Endothelial cell (in vitro differentiated cells): ENCODE data around the gene PIM3. TPM values are rescaled to one million over a fixed set of nuclear protein-coding genes. Genes with fewer than 3 reads are reported as not detected.
A peak's percentile ranks its signal among the peaks of the same experiment; 100 is the strongest.

Experiments used
- DNase-seq: peaks from one replicate; pipeline ENCODE4 v3.0.0; 2021; ENCODE audit warnings: low spot score
- H3K27ac Mint-ChIP-seq: one replicate; pipeline ENCODE4 v1.8.0; 2021; ENCODE audit warnings: mixed read lengths, inconsistent platforms; ENCODE audit not compliant: unreplicated experiment
- H3K27me3 Mint-ChIP-seq: one replicate; pipeline ENCODE4 v1.8.0; 2021; ENCODE audit warnings: mild to moderate bottlenecking, moderate library complexity, mixed read lengths, inconsistent platforms; ENCODE audit not compliant: unreplicated experiment
- H3K36me3 Mint-ChIP-seq: one replicate; pipeline ENCODE4 v1.8.0; 2021; ENCODE audit warnings: mild to moderate bottlenecking, low read depth, mixed read lengths, inconsistent platforms; ENCODE audit not compliant: unreplicated experiment
- H3K4me1 Mint-ChIP-seq: one replicate; pipeline ENCODE4 v1.8.0; 2021; ENCODE audit warnings: mild to moderate bottlenecking, mixed read lengths, inconsistent platforms; ENCODE audit not compliant: unreplicated experiment
- H3K4me3 Mint-ChIP-seq: one replicate; pipeline ENCODE4 v1.8.0; 2021; ENCODE audit warnings: mild to moderate bottlenecking, mixed read lengths, inconsistent platforms; ENCODE audit not compliant: unreplicated experiment
- H3K9me3 Mint-ChIP-seq: one replicate; pipeline ENCODE4 v1.8.0; 2021; ENCODE audit warnings: mixed read lengths, inconsistent platforms; ENCODE audit not compliant: unreplicated experiment
- microRNA-seq: library from miRNA; unstranded; fragments of <30 nt; microRNA quantifications from one replicate; pipeline ENCODE4, GENCODE V29; 2020; ENCODE audit not compliant: unreplicated experiment
- total RNA-seq: library from RNA; stranded (reverse); fragmentation: NEBNext Ultra II Directional; extraction: Animal tissue kit (Norgen Biotek cat#: 25700); gene quantifications from one replicate; pipeline ENCODE4 v1.2.1, GENCODE V29; 2021; ENCODE audit not compliant: unreplicated experiment
- TF ChIP-seq, protein P1 (sequence below): fragments of 200-600 bp; sonication (generic); IDR thresholded peaks from one replicate; pipeline ENCODE4 v1.5.0; 2021; ENCODE audit warnings: antibody characterized with exemption; ENCODE audit not compliant: unreplicated experiment

PIM3 gene
- total RNA-seq, 1 donor from 2014 or later, result 112 TPM

GRCh38 chr22:50009765-50010675 is 49.4 kb downstream of the PIM3 start:
- TF ChIP-seq, protein P1, sequence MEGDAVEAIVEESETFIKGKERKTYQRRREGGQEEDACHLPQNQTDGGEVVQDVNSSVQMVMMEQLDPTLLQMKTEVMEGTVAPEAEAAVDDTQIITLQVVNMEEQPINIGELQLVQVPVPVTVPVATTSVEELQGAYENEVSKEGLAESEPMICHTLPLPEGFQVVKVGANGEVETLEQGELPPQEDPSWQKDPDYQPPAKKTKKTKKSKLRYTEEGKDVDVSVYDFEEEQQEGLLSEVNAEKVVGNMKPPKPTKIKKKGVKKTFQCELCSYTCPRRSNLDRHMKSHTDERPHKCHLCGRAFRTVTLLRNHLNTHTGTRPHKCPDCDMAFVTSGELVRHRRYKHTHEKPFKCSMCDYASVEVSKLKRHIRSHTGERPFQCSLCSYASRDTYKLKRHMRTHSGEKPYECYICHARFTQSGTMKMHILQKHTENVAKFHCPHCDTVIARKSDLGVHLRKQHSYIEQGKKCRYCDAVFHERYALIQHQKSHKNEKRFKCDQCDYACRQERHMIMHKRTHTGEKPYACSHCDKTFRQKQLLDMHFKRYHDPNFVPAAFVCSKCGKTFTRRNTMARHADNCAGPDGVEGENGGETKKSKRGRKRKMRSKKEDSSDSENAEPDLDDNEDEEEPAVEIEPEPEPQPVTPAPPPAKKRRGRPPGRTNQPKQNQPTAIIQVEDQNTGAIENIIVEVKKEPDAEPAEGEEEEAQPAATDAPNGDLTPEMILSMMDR, result no peak
- Mint-ChIP-seq H3K27ac (no peak overlapping the region), H3K36me3 (no peaks in the 10 kb centered on the region), H3K27me3 (peaks cover 17% of the 10 kb centered on the region), H3K4me3 (no peak overlapping the region), H3K9me3 (no peaks in the 10 kb centered on the region), H3K4me1 (peaks cover 3% of the 10 kb centered on the region)
- peak; percentile 16 for DNase-seq

- Mint-ChIP-seq H3K9me3 (no peaks in the 10 kb centered on the region), H3K27me3 (peaks cover 17% of the 10 kb centered on the region), H3K36me3 (no peaks in the 10 kb centered on the region), H3K4me1 (peaks cover 3% of the 10 kb centered on the region), H3K27ac (no peak overlapping the region), H3K4me3 (no peak overlapping the region)
- TF ChIP-seq, protein P1, result no peak
- DNase-seq, result peak; percentile 4
Observed at GRCh38 chr22:50010676-50011446, 50.3 kb downstream of the PIM3 start.

DNA sequence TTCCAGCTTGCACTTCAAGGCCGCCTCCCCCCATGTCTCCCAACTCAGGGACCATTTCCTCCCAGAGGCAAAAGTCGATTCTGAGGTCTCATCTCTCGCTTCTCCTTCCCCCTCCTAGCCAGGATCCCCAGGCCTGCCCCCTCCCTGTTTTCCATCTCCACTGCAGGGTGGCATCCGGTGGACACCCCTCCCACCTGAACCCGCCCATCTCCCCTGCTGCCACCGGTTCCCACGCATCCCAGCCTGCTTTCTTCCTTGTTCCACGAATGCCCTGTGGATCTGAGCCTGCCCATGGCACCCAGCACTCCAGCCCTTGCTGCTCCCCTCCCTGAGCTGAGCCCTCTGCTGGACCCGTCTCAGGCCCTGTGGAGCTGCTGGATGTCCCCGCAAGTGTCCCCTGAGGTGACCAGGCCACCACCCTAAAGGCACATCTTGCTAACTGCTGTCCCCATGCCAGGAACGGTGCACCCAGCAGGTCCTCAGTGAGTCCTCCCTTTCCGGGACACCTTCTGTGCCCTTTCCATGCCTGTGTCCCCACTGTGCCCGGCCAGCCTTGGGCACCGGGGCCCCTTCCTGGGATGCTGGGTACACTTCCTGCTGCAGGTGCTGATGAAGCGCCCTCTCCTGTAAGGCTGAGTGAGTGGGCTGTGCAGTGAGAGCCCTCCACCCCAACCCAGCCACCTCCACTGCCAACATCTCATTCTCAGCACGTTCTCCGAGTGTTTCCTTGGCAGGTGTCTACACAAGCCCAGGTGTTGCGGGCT is 51.1 kb downstream of the PIM3 start:
- peak; percentile 4 for DNase-seq
- TF ChIP-seq, protein P1, result no peak
- peaks cover 17% of the 10 kb centered on the region for H3K27me3 Mint-ChIP-seq
- peaks cover 3% of the 10 kb centered on the region for H3K4me1 Mint-ChIP-seq
- no peaks in the 10 kb centered on the region for H3K36me3 Mint-ChIP-seq
- H3K27ac Mint-ChIP-seq, result no peak overlapping the region
- no peaks in the 10 kb centered on the region for H3K9me3 Mint-ChIP-seq
- no peak overlapping the region for H3K4me3 Mint-ChIP-seq

- Mint-ChIP-seq H3K9me3 (no peaks in the 10 kb centered on the region), H3K36me3 (no peaks in the 10 kb centered on the region), H3K4me3 (no peak within 1 kb of the TSS), H3K27me3 (peaks cover 18% of the 10 kb centered on the region), H3K27ac (no peak within 1 kb of the TSS), H3K4me1 (peaks cover 3% of the 10 kb centered on the region)
- TF ChIP-seq, protein P1, result no peak
- peak; percentile 8 for DNase-seq
Observed at GRCh38 chr22:50012211-50013181, 51.9 kb downstream of the PIM3 start, which contains the start of gene IL17REL. Gene IL17REL, minus strand, starts transcription at chr22:50012765. Its CDS starts 119 bp downstream, at chr22:50012646.

Small RNA genes within 50 kb of the gene (microRNA-seq; reads per million reads assigned to microRNA genes)
- gene MIR6821, result 2.2 reads per million, percentile 32 among the genes with 10 or more reads in this experiment

Other genes starting within 250 kb of the PIM3 start
- 40.3 TPM for gene BRD1, start 132.9 kb upstream of the PIM3 start, total RNA-seq
- 22.6 TPM for gene ZBED4, start 106.9 kb upstream of the PIM3 start, total RNA-seq
- 23.2 TPM for gene ALG12, start 42.3 kb upstream of the PIM3 start, total RNA-seq
- gene CRELD2, start 42.1 kb upstream of the PIM3 start, total RNA-seq, result 207 TPM
- 0.15 TPM for gene IL17REL, start 52.0 kb downstream of the PIM3 start, total RNA-seq
- gene TTLL8, start 97.5 kb downstream of the PIM3 start, total RNA-seq, result not detected
- 1.2 TPM for gene MLC1, start 124.7 kb downstream of the PIM3 start, total RNA-seq
- gene MOV10L1, start 129.2 kb downstream of the PIM3 start, total RNA-seq, result not detected
- gene PANX2, start 210.0 kb downstream of the PIM3 start, total RNA-seq, result 0.87 TPM
- gene TRABD, start 225.1 kb downstream of the PIM3 start, total RNA-seq, result 33.1 TPM
- 18.7 TPM for gene SELENOO, start 240.2 kb downstream of the PIM3 start, total RNA-seq